Prostate gland (tissue), 2 donors: Measurements from ENCODE around the gene AKIRIN2.

Source experiments
- CTCF ChIP-seq, 4 experiments: fragments of 200-600 bp in 2 of 4; fragments of 450-650 bp in 2 of 4; sonication (generic) in 2 of 4; IDR thresholded peaks; 1 replicate in 3 of 4; 2 replicates in 1 of 4; pipeline ENCODE4 v1.5.1; 2016 to 2019; ENCODE audit warnings: antibody characterized with exemption in 4 of 4, mild to moderate bottlenecking in 2 of 4, moderate library complexity in 2 of 4
- POLR2A ChIP-seq: fragments of 450-650 bp; IDR thresholded peaks from one replicate; pipeline ENCODE4 v1.6.1; 2016; ENCODE audit warnings: antibody characterized with exemption, mild to moderate bottlenecking
- POLR2AphosphoS5 ChIP-seq: sonication (generic); formaldehyde crosslinking; IDR thresholded peaks from one replicate; pipeline ENCODE4 v1.6.1; 2017; ENCODE audit warnings: antibody characterized with exemption

GRCh38 chr6:87645080-87645479 lies 57.0 kb downstream of the AKIRIN2 start:
- TF ChIP-seq CTCF (IDR thresholded peaks at IDR 0.05) = no peak
- no peak for TF ChIP-seq POLR2A
- no peak for TF ChIP-seq POLR2AphosphoS5
